ENCODE data around the gene CAMSAP2.
A peak's percentile ranks its signal among the peaks of the same experiment; 100 is the strongest.

CAMSAP2 gene

GRCh38 chr1:200831091-200831490 lies 92.4 kb downstream of the CAMSAP2 start:
- DNase-seq (ENCODE audit: low read depth, low spot score), result no peak
- in situ Hi-C loops (cut with HindIII; ENCODE audit: low sequenced_read_pairs), result no loop called here
- TF ChIP-seq CTCF (IDR thresholded peaks at IDR 0.05; ENCODE audit: low read depth, low read length), result no peak
- no peak overlapping the region for H3K4me3 ChIP-seq (ENCODE audit: low read depth, low read length)

GRCh38 chr1:200834383-200834782 lies 95.7 kb downstream of the CAMSAP2 start:
- in situ Hi-C loops (cut with HindIII; ENCODE audit: low sequenced_read_pairs), result no loop called here
- DNase-seq (ENCODE audit: low read depth, low spot score), result no peak
- no peak for TF ChIP-seq CTCF (IDR thresholded peaks at IDR 0.05; ENCODE audit: low read depth, low read length)

GRCh38 chr1:200836213-200836612 lies 97.5 kb downstream of the CAMSAP2 start:
- no peak overlapping the region for H3K4me3 ChIP-seq (ENCODE audit: low read depth, low read length)
- no peak for DNase-seq (ENCODE audit: low read depth, low spot score)
- TF ChIP-seq CTCF (IDR thresholded peaks at IDR 0.05; ENCODE audit: low read depth, low read length), result no peak
- in situ Hi-C loops (cut with HindIII; ENCODE audit: low sequenced_read_pairs), result no loop called here

More at GRCh38 chr1:200834383-200834782, 95.7 kb downstream of the CAMSAP2 start:
- H3K4me3 ChIP-seq (ENCODE audit: low read depth, low read length), result no peak overlapping the region

GRCh38 chr1:200837931-200838571 lies 99.4 kb downstream of the CAMSAP2 start:
- peak; percentile 18 for TF ChIP-seq CTCF (IDR thresholded peaks at IDR 0.05; ENCODE audit: low read depth, low read length)
- H3K4me3 ChIP-seq (ENCODE audit: low read depth, low read length), result no peak overlapping the region
- DNase-seq (ENCODE audit: low read depth, low spot score), result peak; percentile 32
- in situ Hi-C loops (cut with HindIII; ENCODE audit: low sequenced_read_pairs), result no loop called here

DNA sequence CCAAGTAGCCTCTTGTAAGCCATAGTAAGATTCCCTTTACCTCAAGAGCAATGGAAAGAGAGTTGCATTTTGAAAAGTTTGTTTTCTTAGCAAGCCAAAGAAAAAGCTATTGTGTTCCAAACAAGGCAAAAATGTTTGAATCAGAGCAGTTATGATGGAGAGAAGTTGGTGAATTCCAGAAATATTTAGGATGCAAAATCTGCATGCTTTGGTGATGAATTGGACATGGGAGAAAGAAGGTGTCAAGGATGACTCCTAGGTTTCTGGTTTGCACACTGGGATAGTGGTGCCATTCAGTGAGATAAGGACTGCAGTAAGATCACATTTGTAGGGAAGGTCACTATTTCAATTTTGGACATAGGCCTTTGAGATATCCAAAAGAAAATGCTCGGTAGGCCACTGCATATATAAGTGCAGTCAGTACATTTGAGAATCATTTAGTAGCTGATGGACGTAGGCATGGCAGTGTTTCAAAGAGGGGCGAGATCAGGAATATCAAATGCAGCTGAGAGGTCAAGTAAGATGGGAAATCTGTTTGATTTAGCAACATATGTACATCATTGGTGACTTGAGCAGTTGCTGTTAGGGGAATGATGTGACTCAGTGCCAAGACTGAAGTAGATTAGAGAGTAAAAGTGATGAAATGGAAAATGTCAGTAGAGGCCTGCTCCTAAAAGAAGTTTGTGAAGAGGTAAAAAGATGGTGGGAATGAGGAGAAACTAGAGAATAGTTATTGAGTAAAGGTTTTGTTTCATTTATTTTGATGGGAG lies 100.2 kb downstream of the CAMSAP2 start:
- no peak overlapping the region for H3K4me3 ChIP-seq (ENCODE audit: low read depth, low read length)
- in situ Hi-C loops (cut with HindIII; ENCODE audit: low sequenced_read_pairs), result no loop called here
- DNase-seq (ENCODE audit: low read depth, low spot score), result peak; percentile 5
- no peak for TF ChIP-seq CTCF (IDR thresholded peaks at IDR 0.05; ENCODE audit: low read depth, low read length)

DNA sequence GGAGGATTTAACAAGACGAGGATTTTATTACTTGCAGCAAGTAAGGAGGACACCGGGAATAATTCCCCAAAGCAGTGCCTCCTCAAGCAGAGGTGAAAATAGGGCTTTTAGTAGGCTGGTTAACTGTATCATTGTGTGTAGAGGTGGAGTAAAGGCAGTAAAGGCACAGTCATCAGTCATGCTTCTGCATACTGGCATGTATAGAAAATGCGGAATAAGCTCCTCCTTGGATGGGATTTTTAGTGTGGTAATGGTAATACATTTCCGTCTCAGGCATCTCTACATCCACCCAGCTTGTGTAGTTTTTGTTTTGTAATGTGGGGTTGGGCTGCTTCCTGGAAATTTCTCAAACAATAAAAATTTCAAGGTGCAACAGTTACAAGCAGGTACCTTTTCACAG lies 106.7 kb downstream of the CAMSAP2 start:
- in situ Hi-C loops (cut with HindIII; ENCODE audit: low sequenced_read_pairs), result no loop called here
- no peak for DNase-seq (ENCODE audit: low read depth, low spot score)
- TF ChIP-seq CTCF (IDR thresholded peaks at IDR 0.05; ENCODE audit: low read depth, low read length), result no peak
- no peak overlapping the region for H3K4me3 ChIP-seq (ENCODE audit: low read depth, low read length)
